ENCODE results near the gene TRIM33. TPM values are rescaled to one million over a fixed set of nuclear protein-coding genes. Genes with fewer than 3 reads are reported as not detected.
A peak's percentile ranks its signal among the peaks of the same experiment; 100 is the strongest.

The TRIM33 gene
- total and polyA plus RNA-seq, 2 of the 8 experiments (the other 6 are each of a cell fraction or from before 2014, with no cell fraction given) = 17.1 to 52.3 TPM

GRCh38 chr1:114379358-114379757 is 131.6 kb downstream of the TRIM33 start:
- H3K23ac ChIP-seq (ENCODE audit: insufficient read length) = no peak overlapping the region
- no peak overlapping the region for H2AFZ ChIP-seq (ENCODE audit: low read length)
- no peaks in the 10 kb centered on the region for H3K36me3 ChIP-seq (ENCODE audit: control insufficient read depth in 2 of 4, insufficient read depth in 4 of 4, low read length in 3 of 4)
- no peak overlapping the region for H3K18ac ChIP-seq (ENCODE audit: extremely low read depth, low read length)
- POLR2A ChIA-PET (ENCODE audit: partially characterized antibody) = interaction anchor here (0.6 kb wide), 1 partner anchor 417 kb away, joined by 3 read pairs; no protein-coding TSS in a partner anchor
- 93% methylated on average over 2 of the region's 2 CpGs; no CpG with 5 or more reads in 1 of the 2 experiments for WGBS, 2 experiments (ENCODE audit: extremely low coverage in 1 of 2, insufficient coverage in 1 of 2, insufficient read length in 1 of 2, insufficient replicate concordance in 2 of 2, low coverage in 1 of 2, low lambda C conversion rate in 2 of 2, missing lambda C conversion rate in 1 of 2)
- no peak overlapping the region for H2AK5ac ChIP-seq (ENCODE audit: low read depth, low read length)
- no peak overlapping the region for H3K4ac ChIP-seq (replicated peaks; ENCODE audit: insufficient read length, low read depth, low read length)
- DNase-seq (ENCODE audit: low read depth in 1 of 2, low spot score in 2 of 2) = no peak
- no peak overlapping the region for H2BK5ac ChIP-seq (ENCODE audit: low read depth, low read length)
- H4K8ac ChIP-seq (ENCODE audit: extremely low read depth, insufficient read depth, low read length) = no peak overlapping the region
- no peak overlapping the region for H2BK15ac ChIP-seq (ENCODE audit: low read length)
- H3K9me3 ChIP-seq (ENCODE audit: insufficient read depth in 2 of 2, low read depth in 1 of 2, low read length in 1 of 2) = peaks cover 6 to 15% of the 10 kb centered on the region in 2 experiments; a peak in 2 of 4 replicates
- H3K27me3 ChIP-seq (replicated peaks in 1 of 4; ENCODE audit: control insufficient read depth in 3 of 4, extremely low read depth in 1 of 4, insufficient read depth in 3 of 4, low read length in 3 of 4) = peaks cover 0 to 1% (median 0%) of the 10 kb centered on the region in 4 experiments; a peak in 1 of 7 replicates
- H3K4me1 ChIP-seq (replicated peaks in 1 of 4; ENCODE audit: control insufficient read depth in 3 of 4, insufficient read depth in 4 of 4, low read length in 3 of 4) = no peaks in the 10 kb centered on the region; a peak in 1 of 7 replicates
- no peaks in the 10 kb centered on the region for H3K23me2 ChIP-seq (ENCODE audit: low read depth, low read length)
- CTCF ChIA-PET (ENCODE audit: partially characterized antibody) = interaction anchor here (1.8 kb wide), 1 partner anchor 32 kb away, joined by 8 read pairs; no protein-coding TSS in a partner anchor
- H3K27ac ChIP-seq (ENCODE audit: low read depth, low read length) = no peak overlapping the region
- H3K9ac ChIP-seq (replicated peaks in 1 of 4; ENCODE audit: extremely low read depth in 1 of 4, low read depth in 3 of 4, low read length in 3 of 4) = no peak overlapping the region
- no peak overlapping the region for H3K14ac ChIP-seq (ENCODE audit: insufficient read length)
- H3K79me2 ChIP-seq (ENCODE audit: control insufficient read depth in 1 of 2, insufficient read depth in 2 of 2, low read length in 2 of 2) = no peaks in the 10 kb centered on the region
- no peak overlapping the region for H4K5ac ChIP-seq (ENCODE audit: insufficient read length, low read depth, low read length)
- no peak overlapping the region for H3K4me3 ChIP-seq (ENCODE audit: extremely low read depth in 1 of 4, insufficient read depth in 2 of 4, low read depth in 3 of 4, low read length in 4 of 4)
- H2BK20ac ChIP-seq (ENCODE audit: low read length) = no peak overlapping the region
- no peaks in the 10 kb centered on the region for H4K20me1 ChIP-seq (replicated peaks in 1 of 2; ENCODE audit: control insufficient read depth in 1 of 2, insufficient read depth in 2 of 2, low read length in 2 of 2)
- no peak for TF ChIP-seq RXRA (IDR thresholded peaks at IDR 0.05; ENCODE audit: insufficient read depth, low read depth, low read length)
- peak; percentile 61; the same call in 1 of the 2 replicates for TF ChIP-seq CEBPB (IDR thresholded peaks at IDR 0.05; ENCODE audit: low read depth, low read length)
- no peak for TF ChIP-seq CHD2 (IDR thresholded peaks at IDR 0.05; ENCODE audit: low read length)
- no peak for TF ChIP-seq BRCA1 (IDR thresholded peaks at IDR 0.05; ENCODE audit: low read depth, low read length)
- no peak for TF ChIP-seq KDM5A (IDR thresholded peaks at IDR 0.05; ENCODE audit: low read length)
- TF ChIP-seq MAX (IDR thresholded peaks at IDR 0.05) = no peak
- TF ChIP-seq EGR1 (IDR thresholded peaks at IDR 0.05; ENCODE audit: borderline replicate concordance, low read depth, low read length) = no peak
- no peak overlapping the region for H2BK12ac ChIP-seq (ENCODE audit: low read depth, low read length)
- no peak for FAIRE-seq
- H3K4me2 ChIP-seq (ENCODE audit: insufficient read depth in 1 of 2, low read depth in 2 of 2, low read length in 2 of 2) = no peak overlapping the region
- H2BK120ac ChIP-seq (replicated peaks; ENCODE audit: low read depth, low read length) = no peak overlapping the region
- H4K91ac ChIP-seq (replicated peaks; ENCODE audit: insufficient read length, low read length) = no peak overlapping the region
- no peaks in the 10 kb centered on the region for H3K79me1 ChIP-seq (ENCODE audit: low read depth, low read length)
- H3K56ac ChIP-seq (replicated peaks; ENCODE audit: insufficient read length, low read depth, low read length) = no peak overlapping the region
